HepG2 (cell line): ENCODE results near the gene CMIP. TPM values are rescaled to one million over a fixed set of nuclear protein-coding genes. Genes with fewer than 3 reads are reported as not detected.

ENCODE experiments used
- ARHGAP35 ChIP-seq: sonication (generic); formaldehyde crosslinking; IDR thresholded peaks from 2 replicates; pipeline ENCODE4 v1.9.0; 2022; ENCODE audit warnings: mild to moderate bottlenecking, inconsistent platforms, moderate library complexity, missing genetic modification reagents, borderline replicate concordance
- CCAR2 ChIP-seq: fragments of 200-400 bp; formaldehyde crosslinking; optimal IDR thresholded peaks from 2 replicates; pipeline ENCODE3; 2018; ENCODE audit warnings: low read depth, mild to moderate bottlenecking, low read length, moderate library complexity
- CCDC6 ChIP-seq: sonication (generic); formaldehyde crosslinking; IDR thresholded peaks from 2 replicates; pipeline ENCODE4 v1.8.1; 2022; ENCODE audit warnings: mild to moderate bottlenecking, missing genetic modification reagents, moderate library complexity
- CEBPG ChIP-seq: IDR thresholded peaks from 2 replicates; pipeline ENCODE4 v1.6.1; 2016
- GLI4 ChIP-seq: sonication (generic); formaldehyde crosslinking; IDR thresholded peaks from 2 replicates; pipeline ENCODE4 v1.5.1; 2020; ENCODE audit warnings: missing genetic modification reagents, mild to moderate bottlenecking, moderate library complexity, borderline replicate concordance
- ISL2 ChIP-seq: sonication (generic); formaldehyde crosslinking; IDR thresholded peaks from 2 replicates; pipeline ENCODE4 v1.5.0; 2020; ENCODE audit warnings: missing genetic modification reagents
- NR2F2 ChIP-seq: IDR thresholded peaks from 2 replicates; pipeline ENCODE4 v1.6.1; 2012; ENCODE audit warnings: low read depth, inconsistent platforms, borderline replicate concordance
- RAD21 ChIP-seq: fragments of 450-650 bp; formaldehyde crosslinking; IDR thresholded peaks from 2 replicates; pipeline ENCODE4 v1.5.0; 2020; ENCODE audit warnings: mild to moderate bottlenecking
- RBFOX2 ChIP-seq: fragments of 200-400 bp; formaldehyde crosslinking; IDR thresholded peaks from 2 replicates; pipeline ENCODE4 v1.6.1; 2017; ENCODE audit warnings: low read depth, mild to moderate bottlenecking, low read length
- ZIK1 ChIP-seq: sonication (generic); formaldehyde crosslinking; IDR thresholded peaks from 2 replicates; pipeline ENCODE4 v1.5.0; 2020; ENCODE audit warnings: mild to moderate bottlenecking, low read depth, missing genetic modification reagents, borderline replicate concordance
- ZNF180 ChIP-seq: sonication (generic); formaldehyde crosslinking; IDR thresholded peaks from 2 replicates; pipeline ENCODE4 v1.4.0; 2020; ENCODE audit warnings: low read depth, missing genetic modification reagents, borderline replicate concordance
- ZNF260 ChIP-seq: sonication (generic); formaldehyde crosslinking; IDR thresholded peaks from 2 replicates; pipeline ENCODE4 v1.4.0; 2020; ENCODE audit warnings: missing genetic modification reagents, low read depth, mild to moderate bottlenecking, borderline replicate concordance
- ZNF296 ChIP-seq: sonication (generic); formaldehyde crosslinking; conservative IDR thresholded peaks from 2 replicates; pipeline ENCODE4 v1.5.0; 2020; ENCODE audit warnings: mild to moderate bottlenecking, missing genetic modification reagents
- ZNF510 ChIP-seq: sonication (generic); formaldehyde crosslinking; IDR thresholded peaks from 2 replicates; pipeline ENCODE4 v1.4.0; 2020; ENCODE audit warnings: low read depth, mild to moderate bottlenecking, missing genetic modification reagents
- ZSCAN25 ChIP-seq: sonication (generic); formaldehyde crosslinking; IDR thresholded peaks from 2 replicates; pipeline ENCODE4 v1.8.0; 2022; ENCODE audit warnings: mild to moderate bottlenecking, missing genetic modification reagents
- polyA plus RNA-seq, 8 experiments: library from polyadenylated mRNA; depleted of rRNA in 3 of 8; stranded (reverse) in 7 of 8; unstranded in 1 of 8; fragments of >200 nt; fragmentation: Illumina TruSeq in 4 of 8; extraction: Trizol in 4 of 8; gene quantifications; 2 replicates each; pipeline versions ENCODE4 v1.2.1 to v1.2.3, GENCODE V29; 2011 to 2016; ENCODE audit warnings: low read depth in 4 of 8, missing spikeins in 1 of 8, mixed read lengths in 1 of 8; ENCODE audit not compliant: insufficient read depth in 1 of 8
- total RNA-seq, 5 experiments: library from RNA; depleted of rRNA; stranded (reverse); fragments of >200 nt; fragmentation: Illumina TruSeq; extraction: Trizol; gene quantifications; 2 replicates each; pipeline ENCODE4 v1.2.3, GENCODE V29; 2016; ENCODE audit warnings: low read depth in 1 of 5
- TF ChIP-seq, protein P1 (sequence below): sonication (generic); formaldehyde crosslinking; IDR thresholded peaks from one replicate; pipeline ENCODE4 v1.5.1; 2020; ENCODE audit warnings: mild to moderate bottlenecking, missing genetic modification reagents; ENCODE audit errors: not compliant biosample characterization
- TF ChIP-seq, protein P2 (sequence below): sonication (generic); formaldehyde crosslinking; IDR thresholded peaks from 2 replicates; pipeline ENCODE4 v1.8.1; 2023; ENCODE audit warnings: mild to moderate bottlenecking, moderate library complexity, missing genetic modification reagents
- TF ChIP-seq, protein P3 (sequence below): sonication (generic); formaldehyde crosslinking; IDR thresholded peaks from 2 replicates; pipeline ENCODE4 v1.8.1; 2022; ENCODE audit warnings: low read depth, mild to moderate bottlenecking, missing genetic modification reagents

Gene CMIP
- total and polyA plus RNA-seq, 2 of the 13 experiments (the other 11 are each of a cell fraction or from before 2014, with no cell fraction given), result 10.9 to 18.1 TPM

DNA sequence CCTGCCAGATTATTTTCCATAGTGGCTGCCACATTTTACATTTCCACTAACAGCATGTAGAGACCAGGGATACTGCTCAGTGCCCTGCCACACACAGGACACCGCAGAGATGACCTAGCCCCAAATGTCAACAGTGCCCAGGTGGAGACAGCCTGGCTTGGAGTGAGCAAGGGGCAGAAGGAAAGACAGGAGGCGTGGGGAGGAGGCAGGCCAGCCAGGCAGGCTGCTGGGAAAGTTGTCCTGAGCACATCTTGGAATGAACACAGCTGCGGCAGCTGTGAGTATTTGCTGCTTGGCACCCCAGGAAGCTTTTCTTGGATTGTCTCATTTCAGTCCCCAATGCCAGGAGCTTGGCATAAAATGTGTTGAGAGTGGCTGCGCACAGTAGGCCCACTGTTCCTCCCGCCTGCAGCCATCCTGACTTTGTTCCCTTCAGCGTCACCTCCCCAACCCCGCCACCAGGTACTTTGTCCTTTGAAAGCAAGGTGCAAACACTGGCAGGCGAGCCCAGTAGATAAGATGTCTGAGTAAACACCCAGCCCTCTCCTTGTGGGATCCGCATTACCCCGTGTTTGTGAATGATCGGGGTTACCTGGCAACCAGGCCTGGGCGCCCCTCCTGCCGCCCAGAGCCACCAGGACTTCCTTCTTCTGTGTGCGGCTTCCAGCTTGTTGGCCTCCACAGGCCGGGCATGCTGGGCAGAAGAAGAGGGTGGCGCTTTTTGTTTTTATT lies 114.0 kb downstream of the CMIP start (continued):
- TF ChIP-seq, protein P1, sequence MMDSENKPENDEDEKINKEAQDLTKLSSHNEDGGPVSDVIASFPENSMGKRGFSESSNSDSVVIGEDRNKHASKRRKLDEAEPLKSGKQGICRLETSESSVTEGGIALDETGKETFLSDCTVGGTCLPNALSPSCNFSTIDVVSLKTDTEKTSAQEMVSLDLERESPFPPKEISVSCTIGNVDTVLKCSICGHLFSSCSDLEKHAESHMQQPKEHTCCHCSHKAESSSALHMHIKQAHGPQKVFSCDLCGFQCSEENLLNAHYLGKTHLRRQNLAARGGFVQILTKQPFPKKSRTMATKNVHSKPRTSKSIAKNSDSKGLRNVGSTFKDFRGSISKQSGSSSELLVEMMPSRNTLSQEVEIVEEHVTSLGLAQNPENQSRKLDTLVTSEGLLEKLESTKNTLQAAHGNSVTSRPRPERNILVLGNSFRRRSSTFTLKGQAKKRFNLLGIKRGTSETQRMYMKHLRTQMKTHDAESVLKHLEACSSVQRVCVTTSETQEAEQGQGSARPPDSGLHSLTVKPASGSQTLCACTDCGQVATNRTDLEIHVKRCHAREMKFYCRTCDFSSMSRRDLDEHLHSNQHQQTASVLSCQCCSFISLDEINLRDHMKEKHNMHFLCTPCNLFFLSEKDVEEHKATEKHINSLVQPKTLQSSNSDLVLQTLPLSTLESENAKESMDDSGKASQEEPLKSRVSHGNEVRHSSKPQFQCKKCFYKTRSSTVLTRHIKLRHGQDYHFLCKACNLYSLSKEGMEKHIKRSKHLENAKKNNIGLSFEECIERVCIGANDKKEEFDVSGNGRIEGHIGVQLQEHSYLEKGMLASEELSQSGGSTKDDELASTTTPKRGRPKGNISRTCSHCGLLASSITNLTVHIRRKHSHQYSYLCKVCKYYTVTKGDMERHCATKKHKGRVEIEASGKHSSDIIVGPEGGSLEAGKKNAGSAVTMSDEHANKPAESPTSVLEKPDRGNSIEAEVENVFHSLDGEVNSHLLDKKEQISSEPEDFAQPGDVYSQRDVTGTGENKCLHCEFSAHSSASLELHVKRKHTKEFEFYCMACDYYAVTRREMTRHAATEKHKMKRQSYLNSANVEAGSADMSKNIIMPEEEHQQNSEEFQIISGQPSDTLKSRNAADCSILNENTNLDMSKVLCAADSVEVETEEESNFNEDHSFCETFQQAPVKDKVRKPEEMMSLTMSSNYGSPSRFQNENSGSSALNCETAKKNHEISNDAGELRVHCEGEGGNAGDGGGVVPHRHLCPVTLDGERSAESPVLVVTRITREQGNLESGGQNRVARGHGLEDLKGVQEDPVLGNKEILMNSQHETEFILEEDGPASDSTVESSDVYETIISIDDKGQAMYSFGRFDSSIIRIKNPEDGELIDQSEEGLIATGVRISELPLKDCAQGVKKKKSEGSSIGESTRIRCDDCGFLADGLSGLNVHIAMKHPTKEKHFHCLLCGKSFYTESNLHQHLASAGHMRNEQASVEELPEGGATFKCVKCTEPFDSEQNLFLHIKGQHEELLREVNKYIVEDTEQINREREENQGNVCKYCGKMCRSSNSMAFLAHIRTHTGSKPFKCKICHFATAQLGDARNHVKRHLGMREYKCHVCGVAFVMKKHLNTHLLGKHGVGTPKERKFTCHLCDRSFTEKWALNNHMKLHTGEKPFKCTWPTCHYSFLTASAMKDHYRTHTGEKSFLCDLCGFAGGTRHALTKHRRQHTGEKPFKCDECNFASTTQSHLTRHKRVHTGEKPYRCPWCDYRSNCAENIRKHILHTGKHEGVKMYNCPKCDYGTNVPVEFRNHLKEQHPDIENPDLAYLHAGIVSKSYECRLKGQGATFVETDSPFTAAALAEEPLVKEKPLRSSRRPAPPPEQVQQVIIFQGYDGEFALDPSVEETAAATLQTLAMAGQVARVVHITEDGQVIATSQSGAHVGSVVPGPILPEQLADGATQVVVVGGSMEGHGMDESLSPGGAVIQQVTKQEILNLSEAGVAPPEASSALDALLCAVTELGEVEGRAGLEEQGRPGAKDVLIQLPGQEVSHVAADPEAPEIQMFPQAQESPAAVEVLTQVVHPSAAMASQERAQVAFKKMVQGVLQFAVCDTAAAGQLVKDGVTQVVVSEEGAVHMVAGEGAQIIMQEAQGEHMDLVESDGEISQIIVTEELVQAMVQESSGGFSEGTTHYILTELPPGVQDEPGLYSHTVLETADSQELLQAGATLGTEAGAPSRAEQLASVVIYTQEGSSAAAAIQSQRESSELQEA (CRISPR knock-in tag), result peak; percentile 28
- peak; percentile 68 for TF ChIP-seq ISL2 (CRISPR knock-in tag)
- peak; percentile 65; the same call in 1 of the 2 replicates for TF ChIP-seq NR2F2
- TF ChIP-seq CCDC6, result no peak
- TF ChIP-seq ZNF296 (CRISPR knock-in tag), result no peak
- TF ChIP-seq RAD21 (CRISPR knock-in tag), result no peak
- TF ChIP-seq ZIK1 (CRISPR knock-in tag), result no peak
- no peak for TF ChIP-seq ZNF510 (CRISPR knock-in tag)
- peak; percentile 41 for TF ChIP-seq CCAR2
- no peak for TF ChIP-seq ZNF180
- 0 out of 2 replicates have a peak, but pooled peaks have one; percentile 53 for TF ChIP-seq ZSCAN25 (CRISPR knock-in tag)
- no peak for TF ChIP-seq GLI4 (CRISPR knock-in tag)
- TF ChIP-seq CEBPG (CRISPR knock-in tag), result no peak
- TF ChIP-seq, protein P2, sequence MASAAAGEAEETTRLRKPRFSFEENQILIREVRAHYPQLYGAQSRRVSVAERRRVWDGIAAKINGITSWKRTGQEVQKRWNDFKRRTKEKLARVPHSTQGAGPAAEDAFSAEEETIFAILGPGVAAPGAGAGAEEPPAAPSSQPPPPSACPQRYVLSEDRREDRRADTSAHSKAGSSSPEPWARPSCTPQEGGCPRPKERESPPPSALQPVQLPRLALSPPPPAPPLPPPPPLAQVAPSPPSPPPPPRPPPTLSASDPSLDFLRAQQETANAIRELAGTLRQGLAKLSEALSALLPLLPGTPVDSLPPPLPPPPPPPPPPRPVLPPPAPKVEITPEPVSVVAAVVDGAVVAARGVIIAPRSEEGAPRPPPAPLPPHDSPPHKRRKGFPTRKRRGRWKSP, result no peak
- no peak for TF ChIP-seq ZNF260 (CRISPR knock-in tag)
- TF ChIP-seq, protein P3, sequence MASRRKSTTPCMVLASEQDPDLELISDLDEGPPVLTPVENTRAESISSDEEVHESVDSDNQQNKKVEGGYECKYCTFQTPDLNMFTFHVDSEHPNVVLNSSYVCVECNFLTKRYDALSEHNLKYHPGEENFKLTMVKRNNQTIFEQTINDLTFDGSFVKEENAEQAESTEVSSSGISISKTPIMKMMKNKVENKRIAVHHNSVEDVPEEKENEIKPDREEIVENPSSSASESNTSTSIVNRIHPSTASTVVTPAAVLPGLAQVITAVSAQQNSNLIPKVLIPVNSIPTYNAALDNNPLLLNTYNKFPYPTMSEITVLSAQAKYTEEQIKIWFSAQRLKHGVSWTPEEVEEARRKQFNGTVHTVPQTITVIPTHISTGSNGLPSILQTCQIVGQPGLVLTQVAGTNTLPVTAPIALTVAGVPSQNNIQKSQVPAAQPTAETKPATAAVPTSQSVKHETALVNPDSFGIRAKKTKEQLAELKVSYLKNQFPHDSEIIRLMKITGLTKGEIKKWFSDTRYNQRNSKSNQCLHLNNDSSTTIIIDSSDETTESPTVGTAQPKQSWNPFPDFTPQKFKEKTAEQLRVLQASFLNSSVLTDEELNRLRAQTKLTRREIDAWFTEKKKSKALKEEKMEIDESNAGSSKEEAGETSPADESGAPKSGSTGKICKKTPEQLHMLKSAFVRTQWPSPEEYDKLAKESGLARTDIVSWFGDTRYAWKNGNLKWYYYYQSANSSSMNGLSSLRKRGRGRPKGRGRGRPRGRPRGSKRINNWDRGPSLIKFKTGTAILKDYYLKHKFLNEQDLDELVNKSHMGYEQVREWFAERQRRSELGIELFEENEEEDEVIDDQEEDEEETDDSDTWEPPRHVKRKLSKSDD (CRISPR knock-in tag), result peak; percentile 48; the same call in 1 of the 2 replicates
- no peak for TF ChIP-seq ARHGAP35 (CRISPR knock-in tag)
- TF ChIP-seq RBFOX2, result no peak
